ENCODE measurements around the gene HIRA.

- TF ChIP-seq TAF1 (IDR thresholded peaks at IDR 0.05; ENCODE audit: borderline replicate concordance, low read depth, low read length) = no peak
- TF ChIP-seq POLR2AphosphoS5 (IDR thresholded peaks at IDR 0.05; ENCODE audit: low read depth, low read length) = no peak
Observed at GRCh38 chr22:19454156-19454555, 22.6 kb upstream of the HIRA start.
